Loucy (cell line): ENCODE measurements around the gene ZNF385C.

Experiments used
- CTCF ChIP-seq: fragments of 200-600 bp; sonication (generic); conservative IDR thresholded peaks from 2 replicates; pipeline ENCODE4 v1.5.1; 2014; ENCODE audit warnings: mild to moderate bottlenecking, antibody characterized with exemption, low read length
- EZH2phosphoT487 ChIP-seq: fragments of 200-600 bp; IDR thresholded peaks from 2 replicates; pipeline ENCODE4 v1.6.1; 2018; ENCODE audit warnings: antibody characterized with exemption, mild to moderate bottlenecking, moderate library complexity, borderline replicate concordance

GRCh38 chr17:42135151-42135550 lies 36.9 kb upstream of the ZNF385C start:
- TF ChIP-seq CTCF (no peak), EZH2phosphoT487 (no peak)
